M059J (cell line): ENCODE results near the gene TRAPPC1. TPM values are rescaled to one million over a fixed set of nuclear protein-coding genes. Genes with fewer than 3 reads are reported as not detected.
A peak's percentile ranks its signal among the peaks of the same experiment; 100 is the strongest.
"Not testable (repeated sequence)": the region's sequence is repeated elsewhere in the genome, so short reads cannot be mapped to it uniquely, and the experiment has no call there.

Experiments
- DNase-seq: peaks from one replicate; pipeline ENCODE4 v3.0.0-alpha.2; 2012; ENCODE audit warnings: low read depth
- total RNA-seq: library from RNA; depleted of rRNA; stranded (reverse); fragments of >200 nt; shearing (Covaris generic); gene quantifications from 2 replicates; pipeline ENCODE4 v1.2.3, GENCODE V29; 2014; rRNA removed

Gene TRAPPC1
- 58.1 and 61.8 TPM in 2 replicates for total RNA-seq

GRCh38 chr17:7931709-7932482 is at the start of gene TRAPPC1, which contains the start of gene CNTROB:
TSS of gene TRAPPC1 (minus strand) at chr17:7931946. CDS start at chr17:7931829, 117 bp downstream.
TSS of gene CNTROB (plus strand) at chr17:7932206. CDS start at chr17:7933080, 874 bp downstream.
- peak; percentile 98 for DNase-seq

- no peak for DNase-seq
Observed at GRCh38 chr17:7977805-7978204, 46.1 kb upstream of the TRAPPC1 start.

- DNase-seq: no peak
Observed at GRCh38 chr17:7977039-7977438, 45.3 kb upstream of the TRAPPC1 start.

- no peak for DNase-seq
Observed at GRCh38 chr17:7974638-7975131, 42.9 kb upstream of the TRAPPC1 start.

- DNase-seq: no peak
Observed at GRCh38 chr17:7972131-7972785, 40.5 kb upstream of the TRAPPC1 start.

- no peak for DNase-seq
Observed at GRCh38 chr17:7971651-7972050, 39.9 kb upstream of the TRAPPC1 start.

- no peak for DNase-seq
Observed at GRCh38 chr17:7969433-7969832, 37.7 kb upstream of the TRAPPC1 start.

- no peak for DNase-seq
Observed at GRCh38 chr17:7967751-7968150, 36.0 kb upstream of the TRAPPC1 start.

- DNase-seq: no peak
Observed at GRCh38 chr17:7961421-7961820, 29.7 kb upstream of the TRAPPC1 start.

- no peak for DNase-seq
Observed at GRCh38 chr17:7959503-7960253, 27.9 kb upstream of the TRAPPC1 start.

- DNase-seq: no peak
Observed at GRCh38 chr17:7956228-7956965, 24.7 kb upstream of the TRAPPC1 start.

- no peak for DNase-seq
Observed at GRCh38 chr17:7955414-7956227, 23.9 kb upstream of the TRAPPC1 start.

- DNase-seq: not testable (repeated sequence)
Observed at GRCh38 chr17:7953266-7953665, 21.5 kb upstream of the TRAPPC1 start.

- no peak for DNase-seq
Observed at GRCh38 chr17:7951143-7951792, 19.5 kb upstream of the TRAPPC1 start.

GRCh38 chr17:7950578-7950977 is 18.8 kb upstream of the TRAPPC1 start:
- DNase-seq: no peak

- DNase-seq: no peak
Observed at GRCh38 chr17:7947651-7948050, 15.9 kb upstream of the TRAPPC1 start.

- DNase-seq: no peak
Observed at GRCh38 chr17:7946441-7946840, 14.7 kb upstream of the TRAPPC1 start.

GRCh38 chr17:7945651-7946050 is 13.9 kb upstream of the TRAPPC1 start:
- no peak for DNase-seq

GRCh38 chr17:7944326-7944725 is 12.6 kb upstream of the TRAPPC1 start:
- no peak for DNase-seq

- DNase-seq: no peak
Observed at GRCh38 chr17:7943291-7943690, 11.5 kb upstream of the TRAPPC1 start.
